Measurements from ENCODE around the gene MACROD1.

MACROD1 gene

DNA sequence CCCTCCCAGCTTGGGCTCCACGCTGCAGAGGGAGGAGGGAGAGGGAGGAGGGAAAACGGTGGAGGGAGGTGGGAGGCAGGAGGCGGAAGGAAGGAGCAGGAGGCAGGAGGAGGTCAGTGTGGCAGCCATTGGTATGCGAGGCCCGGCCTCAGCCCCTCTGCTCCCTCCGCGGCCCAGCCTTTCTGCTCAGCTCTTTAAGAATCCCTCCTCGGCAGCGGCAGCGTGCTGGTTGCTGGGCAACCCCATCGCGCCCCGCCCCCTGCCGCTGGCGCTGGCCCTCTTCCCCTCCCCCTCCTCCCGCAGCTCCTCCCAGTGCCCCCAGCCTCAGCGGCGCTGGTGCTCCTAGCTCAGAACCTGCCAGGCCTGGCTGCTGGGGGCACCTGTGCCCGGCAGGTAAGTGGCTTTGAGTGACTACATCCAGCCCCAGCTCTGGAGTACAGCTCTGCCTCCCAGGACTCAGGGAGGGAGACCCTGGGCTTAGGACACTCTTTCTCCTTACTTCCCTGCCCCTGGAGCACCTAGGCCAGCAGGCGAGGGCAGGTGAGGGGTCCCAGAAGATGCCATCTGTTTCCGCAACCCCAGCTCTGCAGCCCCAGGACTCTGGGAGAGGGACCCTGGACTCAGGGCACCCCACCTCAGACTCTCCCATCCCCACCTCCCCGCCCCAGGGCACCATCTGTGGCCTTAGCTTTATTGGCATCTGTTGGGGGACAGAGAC, 137.4 kb downstream of the MACROD1 start:
- DNase-seq = no peak

DNA sequence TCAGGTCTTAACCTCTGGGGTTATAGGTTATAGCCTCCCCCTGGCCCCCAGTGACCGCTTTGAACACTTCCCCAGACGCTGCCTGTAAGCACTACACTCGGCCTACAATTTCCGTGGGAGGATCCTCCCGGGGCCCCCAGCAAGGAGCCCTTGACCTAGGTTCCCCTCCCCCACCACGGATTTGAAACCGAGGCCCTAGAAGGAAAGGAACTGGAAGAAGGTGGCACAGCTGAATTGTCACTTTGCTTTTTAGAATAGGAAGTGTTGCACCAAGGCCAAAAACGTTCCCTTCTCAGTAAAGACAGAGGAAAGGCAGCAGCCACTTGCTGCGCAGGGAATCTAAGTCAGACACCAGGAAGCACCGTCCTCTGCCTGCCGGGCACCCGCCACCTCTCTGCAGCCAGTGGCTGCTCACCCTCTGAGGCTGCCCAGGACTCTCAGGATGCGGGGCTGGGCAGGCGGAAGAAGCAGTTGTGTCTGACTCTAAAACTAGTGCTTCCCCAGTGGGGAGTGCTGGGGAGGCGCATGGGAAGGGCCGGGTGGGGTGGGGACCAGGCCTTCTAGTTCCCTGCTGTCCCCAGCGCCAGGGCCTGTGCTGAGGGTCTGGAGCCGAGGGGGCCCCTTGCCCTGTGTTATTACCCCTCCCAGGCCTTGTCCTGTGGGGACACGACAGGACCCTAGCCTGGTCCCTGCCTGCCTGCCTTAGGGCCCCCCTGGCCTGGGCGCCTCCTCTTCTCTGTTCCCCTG, 138.1 kb downstream of the MACROD1 start:
- no peak for DNase-seq

DNA sequence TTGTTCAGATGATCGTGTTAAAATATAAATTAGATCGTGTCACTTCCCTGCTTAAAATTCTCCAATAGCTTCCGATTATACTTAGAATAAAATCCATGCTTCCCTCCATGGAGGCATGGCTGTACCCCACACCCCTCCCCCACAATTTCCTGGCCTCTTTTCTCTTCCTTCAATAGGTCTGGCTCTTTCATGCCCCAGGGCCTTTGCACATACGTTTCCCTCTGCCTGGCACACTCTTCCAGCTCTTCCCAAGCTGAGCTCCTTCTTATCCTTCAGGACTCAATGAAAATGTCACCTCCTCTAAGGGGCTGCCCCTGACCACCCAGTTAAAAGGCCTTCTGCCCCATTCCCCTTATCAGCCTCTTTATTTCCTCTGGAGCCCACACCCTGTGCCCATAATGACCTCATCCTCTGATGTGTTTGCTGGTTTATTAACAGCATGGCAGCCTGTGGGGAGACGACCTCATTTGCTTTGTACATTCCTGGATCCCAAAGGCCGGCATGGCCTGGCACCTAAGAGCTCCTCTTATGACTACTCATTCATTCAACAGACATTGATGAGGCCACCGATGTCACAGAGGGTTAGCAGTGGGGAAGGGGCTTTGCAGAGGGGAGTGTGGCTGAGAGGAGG, 139.2 kb downstream of the MACROD1 start:
- DNase-seq = no peak

DNA sequence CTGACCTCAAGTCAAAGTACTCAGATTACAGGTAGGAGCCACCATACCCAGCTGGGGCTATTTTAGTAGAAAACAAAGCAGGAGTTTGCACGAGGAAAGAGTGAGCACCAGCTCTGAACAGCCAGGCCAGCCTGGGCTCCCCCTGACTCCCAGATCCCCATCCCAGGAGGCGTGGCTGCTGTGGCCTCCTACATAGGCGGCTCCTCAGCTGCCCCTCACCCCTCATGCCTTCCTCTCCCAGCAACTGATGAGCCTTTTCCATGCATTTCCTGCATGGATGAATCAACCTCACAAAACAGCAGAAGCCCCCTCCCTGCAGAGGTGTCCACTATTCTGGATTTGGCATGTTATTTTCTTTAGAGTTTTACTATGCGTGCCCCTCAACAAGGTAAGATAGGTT, 140.7 kb downstream of the MACROD1 start:
- no peak for DNase-seq

DNA sequence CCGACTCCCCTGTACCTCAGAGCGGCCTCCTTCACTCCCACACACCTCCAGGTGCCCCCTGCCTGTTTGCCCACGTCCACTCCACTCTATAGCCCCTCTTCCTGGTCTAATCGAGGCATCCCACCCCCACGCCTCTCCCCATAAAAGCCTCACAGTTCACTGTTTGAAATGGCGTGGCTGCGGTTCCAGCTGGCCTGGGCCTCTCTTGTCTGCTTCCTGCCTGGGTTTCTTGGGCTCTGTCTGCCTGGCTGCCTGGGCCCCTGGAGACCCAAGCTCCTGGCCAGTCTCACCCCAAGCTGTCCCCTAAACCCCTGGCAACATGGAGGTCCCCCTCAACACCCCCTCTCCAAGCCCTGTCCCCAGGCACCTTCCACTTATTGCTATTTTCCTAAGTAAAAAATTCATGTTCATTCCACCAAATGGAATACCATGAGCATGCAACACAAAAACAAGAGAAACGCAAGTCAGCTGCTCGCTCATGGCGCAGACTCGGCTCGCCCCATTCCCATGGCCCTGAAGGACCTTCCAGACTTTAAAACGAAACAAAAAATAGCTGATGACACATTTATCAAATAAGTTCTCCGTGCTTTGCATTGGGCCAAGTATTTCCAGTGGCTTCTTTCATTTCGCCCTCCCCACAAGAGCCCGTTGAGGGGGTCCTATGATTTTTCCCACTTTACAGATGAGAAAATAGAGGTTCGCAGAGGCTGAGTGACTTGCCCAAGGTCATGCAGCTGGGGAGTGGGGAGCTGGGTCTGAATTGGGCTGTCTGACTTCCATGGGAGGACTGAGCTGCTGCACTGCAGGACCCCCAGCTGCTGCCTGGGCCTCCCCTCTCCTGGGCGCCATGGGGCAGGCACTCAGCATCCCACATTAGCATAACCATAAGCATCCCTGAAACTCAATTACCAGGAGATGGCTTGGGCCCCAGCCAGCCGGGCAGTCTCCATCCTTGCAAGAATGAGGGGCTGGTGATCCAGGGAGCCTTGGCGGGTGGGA, 141.9 kb downstream of the MACROD1 start:
- DNase-seq = no peak

DNA sequence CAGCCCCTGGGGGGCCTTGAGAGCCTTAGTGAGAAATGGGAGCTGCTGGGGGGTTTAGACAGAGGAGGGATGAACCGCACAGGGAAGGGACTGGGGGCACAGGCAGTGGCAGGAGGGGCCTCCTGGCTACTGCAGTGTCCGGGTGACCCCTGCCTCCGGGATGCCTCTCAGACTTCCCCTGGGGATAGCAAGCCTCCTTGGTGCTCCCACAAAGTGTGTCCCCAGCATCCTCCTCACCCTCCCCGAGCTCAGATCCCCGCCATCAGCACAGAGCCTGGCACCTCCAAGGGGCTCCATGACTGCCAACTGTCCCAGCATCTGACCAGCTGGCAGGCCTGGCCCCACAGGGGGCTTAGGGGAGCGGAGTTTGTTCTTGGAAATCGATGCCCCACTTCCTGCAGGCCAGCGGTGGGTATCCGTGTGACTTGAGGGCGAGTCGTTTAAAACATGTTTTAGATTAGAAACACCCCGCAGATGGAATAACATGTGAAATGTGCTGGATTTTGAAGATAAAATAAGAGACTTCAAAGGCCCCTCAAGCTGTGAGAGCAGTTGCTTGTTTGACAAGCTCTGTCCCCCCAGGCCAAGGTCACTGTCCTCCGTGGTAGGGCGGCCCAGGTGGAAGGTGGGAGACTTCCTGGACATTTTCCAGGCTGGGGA, 143.7 kb downstream of the MACROD1 start:
- DNase-seq = no peak

DNA sequence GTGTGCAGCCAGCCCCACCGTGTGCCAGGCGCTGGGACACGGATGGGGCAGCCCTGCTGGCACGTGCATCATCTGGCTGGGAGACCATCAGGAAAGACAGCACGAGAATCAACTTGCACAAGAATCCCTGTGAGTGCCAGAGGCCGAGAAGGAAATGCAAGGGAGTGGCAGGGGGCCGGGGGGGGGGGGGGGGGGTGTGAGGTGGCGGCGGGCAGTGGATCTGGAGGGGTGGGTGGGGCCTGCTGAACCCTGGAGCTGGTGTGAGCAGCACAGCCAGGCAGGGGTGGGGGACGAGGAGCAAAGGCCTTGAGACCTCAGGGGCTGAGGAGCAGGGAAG, 144.2 kb downstream of the MACROD1 start:
- DNase-seq = no peak

DNA sequence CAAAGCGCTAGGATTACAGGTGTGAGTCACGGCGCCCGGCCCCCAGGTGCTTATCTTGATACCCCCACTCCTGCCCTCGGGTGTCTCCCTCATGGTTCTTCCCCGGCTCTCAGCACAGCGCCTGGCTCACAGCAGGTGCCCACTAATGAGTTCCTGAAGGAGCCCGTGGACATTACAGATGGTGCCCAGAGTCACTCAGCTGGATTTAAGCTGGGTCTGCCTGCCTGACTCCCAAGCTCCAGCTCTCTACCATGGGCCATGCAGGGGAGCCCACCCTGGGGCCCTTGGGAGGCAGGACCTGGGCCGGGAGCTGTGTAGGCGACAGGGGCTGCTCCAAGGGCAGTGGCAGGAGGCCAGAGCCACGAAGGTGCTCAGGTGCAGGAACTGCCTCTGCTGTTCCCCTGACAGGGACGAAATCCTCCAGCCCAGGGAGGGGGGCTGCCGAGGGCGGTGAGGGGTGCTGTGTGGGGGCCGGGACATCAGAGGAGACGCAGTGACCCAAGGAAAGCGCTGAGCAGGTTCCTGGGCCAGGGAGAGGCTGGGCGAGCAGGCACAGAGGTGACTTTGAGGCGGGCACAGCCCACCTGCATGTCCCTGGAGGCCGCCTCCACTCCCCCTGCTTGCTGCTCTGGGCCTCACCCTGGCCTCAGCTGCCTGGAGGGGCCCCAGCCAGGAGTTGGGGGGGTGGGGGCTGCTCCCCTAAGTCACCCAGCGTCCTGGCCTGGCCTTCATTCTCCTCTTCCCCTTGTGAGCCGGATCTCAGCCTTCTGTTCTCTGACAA, 144.7 kb downstream of the MACROD1 start:
- DNase-seq = no peak

DNA sequence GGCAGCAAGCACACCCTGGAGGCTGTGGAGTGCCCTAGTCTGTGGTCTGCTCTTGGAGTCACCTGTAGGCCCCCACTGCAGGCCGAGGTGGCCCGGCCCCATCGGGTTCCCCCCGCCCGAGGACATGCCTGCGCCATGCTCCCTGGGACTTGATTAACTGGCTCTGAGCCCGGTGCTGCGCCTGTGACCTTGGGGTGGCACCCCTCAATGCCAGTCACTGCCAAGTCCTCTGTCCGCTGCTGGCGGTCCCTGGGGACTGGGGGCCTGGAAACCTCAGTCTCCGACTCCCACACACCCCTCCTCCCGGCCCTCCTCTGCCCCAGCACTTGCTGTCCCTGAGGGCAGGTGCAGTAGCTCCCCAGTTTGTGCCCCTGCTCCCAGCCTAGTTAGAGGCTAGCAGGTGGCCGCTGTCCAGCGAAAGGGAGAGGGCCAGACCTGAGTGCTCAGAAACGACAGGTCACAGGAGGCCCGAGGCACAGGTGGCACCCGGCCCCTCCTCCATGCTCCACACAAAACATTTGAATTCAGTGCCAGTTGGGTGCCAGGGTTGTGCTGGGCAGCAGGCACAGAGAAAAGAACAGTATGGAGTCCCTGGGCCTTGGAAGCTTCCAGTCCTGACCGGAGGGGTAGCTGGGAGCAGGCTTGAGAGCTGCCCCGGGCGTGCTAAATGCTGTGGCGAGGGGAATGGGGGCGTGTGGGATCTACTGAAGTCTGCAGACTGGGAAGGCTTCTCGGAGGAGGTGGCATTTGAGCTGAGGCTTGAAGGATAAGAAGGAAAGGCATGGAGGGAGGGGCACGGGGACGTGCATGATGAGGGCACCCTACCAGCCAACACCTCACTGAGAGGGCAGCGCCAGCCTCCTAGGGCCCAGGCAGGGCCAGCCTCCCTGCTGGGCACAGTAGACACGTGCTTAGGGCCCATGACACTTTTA, 146.5 kb downstream of the MACROD1 start:
- DNase-seq = no peak

DNA sequence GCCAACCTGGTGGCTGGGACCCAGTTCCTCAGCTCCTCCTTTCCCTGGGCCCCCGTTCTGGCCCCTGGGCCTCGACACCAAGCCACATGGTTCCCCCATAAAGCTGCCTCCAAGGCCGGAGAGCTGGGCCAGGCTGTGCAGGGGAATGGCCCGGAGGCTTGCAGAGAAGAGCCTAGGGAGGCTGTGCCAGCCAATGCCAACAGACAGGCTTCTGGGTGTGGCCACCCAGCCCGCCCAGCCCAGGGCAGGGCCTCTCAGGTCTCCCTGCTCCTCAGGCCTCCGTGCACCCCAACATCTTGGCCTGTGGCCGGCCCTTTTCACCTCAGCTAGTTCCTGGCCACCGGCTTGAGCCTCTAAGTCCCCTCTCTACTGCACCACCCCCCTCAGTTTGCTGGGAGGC, 147.6 kb downstream of the MACROD1 start:
- no peak for DNase-seq

DNA sequence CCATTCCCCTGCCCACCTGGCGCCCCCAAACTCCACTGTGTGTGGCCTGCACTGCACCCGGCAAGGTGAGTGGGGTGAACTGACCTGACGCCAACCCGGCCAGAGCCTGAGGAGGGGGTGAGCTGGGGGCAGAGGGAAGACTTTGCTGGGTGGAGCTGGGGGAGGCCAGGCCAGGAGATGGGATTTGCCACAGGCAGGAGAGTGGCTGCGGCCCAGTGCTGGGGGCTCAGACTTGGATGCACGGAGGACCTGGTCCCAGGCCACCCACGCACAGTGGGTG, 148.0 kb downstream of the MACROD1 start:
- DNase-seq = no peak

DNA sequence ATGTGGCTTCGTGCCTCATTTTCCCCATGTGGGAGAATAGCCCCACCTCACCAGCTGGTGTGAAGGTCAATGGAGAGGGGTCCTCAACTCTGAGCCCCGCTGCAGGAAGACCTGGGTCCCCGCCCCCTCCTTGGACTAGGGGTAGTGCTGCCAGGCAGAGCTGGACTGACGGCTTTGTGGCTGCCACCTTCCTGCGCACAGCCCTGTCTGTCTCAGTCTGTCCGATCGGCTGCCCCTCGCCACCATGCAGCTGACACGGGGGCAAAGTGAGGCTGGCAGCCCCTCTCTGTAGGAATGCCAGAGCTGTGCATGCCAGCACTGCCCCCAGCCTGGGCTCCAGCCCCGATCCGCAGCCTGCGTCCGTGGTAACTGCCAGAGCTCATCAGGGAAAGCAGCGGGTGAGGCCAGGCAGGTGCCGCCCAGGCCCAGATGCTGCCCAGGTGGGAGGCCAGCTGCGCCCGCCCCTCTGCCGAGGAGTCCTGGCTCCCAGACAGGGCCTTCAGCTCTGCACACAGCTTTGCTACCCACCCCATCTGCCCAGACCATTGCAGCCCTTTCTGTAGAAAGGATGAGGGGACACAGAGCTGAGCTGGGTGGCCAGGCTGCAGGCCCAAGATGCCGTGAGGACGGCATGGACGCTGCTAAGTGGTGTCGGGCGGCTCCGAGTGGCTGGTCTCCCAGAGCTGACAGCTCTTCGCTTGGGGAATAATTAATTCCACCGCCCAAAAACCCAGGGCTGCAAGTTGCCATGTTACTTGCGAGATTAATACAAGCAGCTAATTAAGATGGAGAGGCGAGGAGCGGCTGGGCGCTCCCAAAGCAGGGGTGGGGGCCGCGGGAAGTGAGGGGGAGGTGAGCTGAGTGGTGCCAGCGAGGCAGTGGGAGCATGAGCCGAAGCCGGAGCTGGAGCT, 149.7 kb downstream of the MACROD1 start:
- no peak for DNase-seq

DNA sequence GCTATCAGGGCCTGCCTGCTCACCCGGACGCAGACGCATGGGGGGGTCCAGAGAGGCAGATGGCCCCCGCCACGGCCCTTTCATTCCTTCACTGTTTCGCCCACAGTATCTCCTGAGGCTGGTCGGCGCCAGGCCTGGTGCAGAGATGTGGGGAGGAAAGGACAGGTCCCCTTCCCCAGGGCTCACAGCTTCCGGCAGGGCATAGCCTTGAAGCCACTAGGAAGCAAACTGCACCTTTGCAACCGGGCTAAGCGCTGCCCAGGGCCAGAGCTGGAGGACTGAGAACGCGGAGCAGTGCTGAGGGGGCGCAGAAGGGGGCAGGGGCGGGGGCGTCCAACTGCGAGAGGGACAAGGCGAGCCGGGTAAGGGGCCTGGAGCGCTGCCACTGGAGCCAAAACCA, 150.4 kb downstream of the MACROD1 start:
- no peak for DNase-seq

DNA sequence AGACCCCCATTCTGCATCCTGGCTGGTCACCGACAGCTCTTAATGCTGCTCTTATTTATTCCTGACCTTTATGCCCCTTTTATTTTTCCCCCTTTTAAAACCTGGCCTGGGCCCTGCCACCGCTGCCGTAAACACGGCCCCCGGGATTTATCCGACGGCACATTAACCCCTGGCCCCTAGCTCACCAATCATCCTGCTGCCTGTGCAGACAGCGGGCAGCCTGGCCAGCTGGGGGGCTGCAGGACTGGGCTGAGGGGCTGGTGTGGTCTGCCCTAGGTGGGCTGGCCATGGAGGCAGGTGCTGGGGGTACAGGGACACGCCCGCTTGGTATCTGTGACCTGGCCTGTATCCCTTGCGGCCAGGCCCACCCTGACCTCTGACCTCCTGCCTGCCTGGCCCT, 151.6 kb downstream of the MACROD1 start:
- DNase-seq = no peak

DNA sequence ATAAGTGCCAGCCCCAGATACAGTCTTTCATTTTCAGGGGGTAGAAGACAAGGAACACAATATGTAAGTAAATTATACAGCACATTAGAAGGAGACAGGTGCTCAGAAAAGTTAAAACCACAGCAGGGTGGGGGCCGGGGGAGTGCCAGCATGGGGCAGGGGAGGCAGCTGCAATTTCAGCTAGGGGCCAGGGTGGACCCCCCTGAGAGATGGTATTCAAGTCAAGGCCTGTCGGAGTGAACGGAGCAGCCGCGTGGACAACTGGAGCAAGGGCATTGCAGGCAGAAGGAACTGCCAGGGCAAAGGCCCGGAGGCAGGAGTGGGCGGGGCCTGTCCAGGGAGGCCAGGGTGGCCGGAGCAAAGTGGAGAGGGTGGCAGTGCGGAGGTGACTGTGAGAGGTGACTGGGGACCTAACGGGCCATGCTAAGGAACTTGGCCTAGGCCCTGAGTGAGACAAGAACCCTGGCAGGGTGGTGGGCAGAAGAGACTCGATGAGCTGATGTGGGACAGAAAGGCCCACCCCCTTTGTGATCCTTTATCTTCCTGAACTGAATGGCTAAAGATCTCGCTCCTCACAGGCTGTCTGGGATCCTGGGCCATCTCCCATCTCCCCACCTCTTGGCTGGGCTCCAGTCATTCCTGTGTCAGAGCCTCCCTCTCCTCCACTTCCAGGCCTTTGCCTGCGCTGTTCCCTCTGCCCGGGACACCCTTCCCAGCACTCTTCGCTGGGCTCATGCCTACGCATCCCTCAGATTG, 152.6 kb downstream of the MACROD1 start:
- no peak for DNase-seq

DNA sequence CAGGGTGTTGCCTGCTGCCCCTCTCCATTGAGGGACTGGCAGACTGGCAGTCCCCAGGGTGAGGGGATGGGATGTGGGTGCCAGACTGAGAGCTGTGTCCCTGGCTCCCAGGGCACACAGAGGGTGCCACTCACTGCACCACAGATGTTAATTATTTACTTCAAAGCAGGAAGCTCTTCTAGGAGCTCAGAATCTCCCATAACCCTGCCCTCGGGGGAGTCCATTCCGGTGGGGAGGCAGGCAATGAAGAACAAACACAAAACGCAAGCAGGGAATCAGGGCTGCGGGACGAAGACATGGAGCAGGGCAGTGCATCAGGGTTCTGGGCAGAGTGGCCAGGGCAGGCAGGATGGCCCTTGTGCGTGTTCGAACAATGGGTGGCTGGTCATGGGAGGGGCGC, 154.5 kb downstream of the MACROD1 start:
- no peak for DNase-seq

DNA sequence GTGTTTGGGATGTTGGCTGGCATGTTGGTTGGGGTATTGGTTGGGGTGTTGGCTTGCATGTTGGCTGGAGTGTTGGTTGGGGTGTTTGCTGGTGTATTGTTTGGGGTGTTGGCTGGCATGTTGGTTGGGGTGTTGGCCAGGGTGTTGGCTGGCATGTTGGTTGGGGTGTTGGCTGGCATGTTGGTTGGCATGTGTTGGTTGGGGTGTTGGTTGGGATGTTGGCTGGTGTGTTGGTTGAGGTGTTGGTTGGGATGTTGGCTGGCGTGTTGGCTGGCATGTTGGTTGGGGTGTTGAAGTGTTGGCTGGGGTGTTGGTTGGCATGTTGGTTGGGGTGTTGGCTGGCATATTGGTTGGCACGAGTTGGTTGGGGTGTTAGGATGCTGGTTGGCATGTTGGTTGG, 155.1 kb downstream of the MACROD1 start:
- DNase-seq = no peak

DNA sequence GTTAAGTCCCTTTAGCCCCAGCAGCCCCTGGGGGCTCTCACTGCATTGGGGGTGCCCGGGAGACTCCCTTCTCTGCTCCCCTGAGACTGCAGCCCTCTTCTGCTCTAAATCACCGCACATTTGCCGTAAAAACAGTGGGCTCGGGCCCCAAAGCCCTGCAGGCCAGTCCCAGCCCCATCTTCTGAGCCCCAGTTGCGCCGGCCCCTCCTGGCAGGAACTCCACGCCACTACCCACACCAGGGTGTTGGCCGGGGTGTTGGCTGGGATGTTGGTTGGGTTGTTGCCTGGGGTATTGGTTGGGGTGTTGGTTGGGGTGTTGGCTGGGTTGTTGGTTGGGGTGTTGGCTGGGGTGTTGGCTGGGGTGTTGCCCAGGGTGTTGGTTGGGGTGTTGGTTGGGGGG, 156.2 kb downstream of the MACROD1 start:
- no peak for DNase-seq

Data from cortex of kidney (tissue), 1 donor.